ENCODE measurements around the gene PRKCZ.

PRKCZ gene

DNA sequence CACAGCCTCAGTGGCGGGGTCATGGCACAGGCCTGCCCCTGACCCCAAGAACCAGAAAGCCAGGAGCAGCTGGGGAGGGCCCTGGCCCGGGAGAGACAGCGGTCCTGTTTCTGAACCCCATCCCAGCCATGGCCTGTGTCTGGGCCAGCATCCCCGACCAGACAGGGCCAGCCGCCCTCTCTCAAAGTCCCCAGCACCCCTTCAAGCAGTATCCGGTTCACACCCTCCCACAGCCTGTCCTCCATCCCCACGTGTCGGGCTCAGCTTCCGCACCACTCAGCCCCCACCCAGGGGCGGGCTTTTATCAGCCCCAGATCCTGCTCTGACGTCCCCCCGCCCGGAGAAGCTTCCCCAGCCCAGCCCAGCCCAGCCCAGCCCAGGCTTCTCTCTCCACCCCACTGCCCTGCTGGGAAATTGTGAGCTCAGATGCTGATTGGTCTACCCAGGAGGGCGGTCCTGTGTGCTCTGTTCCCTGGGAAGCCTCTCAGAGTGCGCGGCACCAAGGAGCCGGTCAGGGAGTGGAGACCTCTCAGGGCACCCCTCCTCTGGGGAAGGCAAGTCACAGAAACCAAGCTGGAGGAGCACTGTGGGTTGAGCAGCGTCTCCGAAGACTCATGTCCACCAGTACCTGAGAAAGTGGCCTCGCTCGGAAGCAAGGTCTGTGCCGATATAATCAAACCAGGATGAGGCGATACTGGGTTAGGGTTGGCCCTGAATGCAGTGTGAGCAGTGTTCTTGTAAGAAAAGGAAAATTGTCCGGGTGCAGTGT is 149.0 kb downstream of the PRKCZ start:
- peak; percentile 82 to 88 for DNase-seq

- DNase-seq, result no peak
Observed at GRCh38 chr1:2200308-2200943, 150.2 kb downstream of the PRKCZ start.

DNA sequence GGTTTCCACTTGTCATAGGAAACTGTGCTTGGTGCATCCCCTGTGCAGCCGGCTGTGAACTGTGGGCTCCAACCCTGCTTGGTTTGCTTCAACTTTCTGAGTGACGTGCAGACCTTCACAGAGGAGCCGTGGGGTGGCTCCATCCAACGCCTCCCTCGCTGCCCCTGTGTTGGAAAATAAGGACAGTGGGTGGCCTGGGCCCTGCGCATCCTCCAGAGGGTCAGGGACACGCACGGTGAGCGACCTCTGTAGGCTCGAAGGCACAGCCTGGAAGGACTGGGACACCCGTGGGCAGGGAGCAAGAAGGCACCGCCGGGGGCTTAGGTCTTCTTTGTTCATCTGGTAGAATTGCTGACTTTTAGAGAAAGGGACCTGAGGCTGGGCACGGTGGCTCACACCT is 150.9 kb downstream of the PRKCZ start:
- no peak for DNase-seq

- DNase-seq, result no peak
Observed at GRCh38 chr1:2202008-2202575, 151.9 kb downstream of the PRKCZ start.

- no peak for DNase-seq
Observed at GRCh38 chr1:2202843-2203601, 152.8 kb downstream of the PRKCZ start.

GRCh38 chr1:2203671-2204414 is 153.6 kb downstream of the PRKCZ start:
- DNase-seq, result no peak

- no peak for DNase-seq
Observed at GRCh38 chr1:2204415-2205190, 154.4 kb downstream of the PRKCZ start.

DNA sequence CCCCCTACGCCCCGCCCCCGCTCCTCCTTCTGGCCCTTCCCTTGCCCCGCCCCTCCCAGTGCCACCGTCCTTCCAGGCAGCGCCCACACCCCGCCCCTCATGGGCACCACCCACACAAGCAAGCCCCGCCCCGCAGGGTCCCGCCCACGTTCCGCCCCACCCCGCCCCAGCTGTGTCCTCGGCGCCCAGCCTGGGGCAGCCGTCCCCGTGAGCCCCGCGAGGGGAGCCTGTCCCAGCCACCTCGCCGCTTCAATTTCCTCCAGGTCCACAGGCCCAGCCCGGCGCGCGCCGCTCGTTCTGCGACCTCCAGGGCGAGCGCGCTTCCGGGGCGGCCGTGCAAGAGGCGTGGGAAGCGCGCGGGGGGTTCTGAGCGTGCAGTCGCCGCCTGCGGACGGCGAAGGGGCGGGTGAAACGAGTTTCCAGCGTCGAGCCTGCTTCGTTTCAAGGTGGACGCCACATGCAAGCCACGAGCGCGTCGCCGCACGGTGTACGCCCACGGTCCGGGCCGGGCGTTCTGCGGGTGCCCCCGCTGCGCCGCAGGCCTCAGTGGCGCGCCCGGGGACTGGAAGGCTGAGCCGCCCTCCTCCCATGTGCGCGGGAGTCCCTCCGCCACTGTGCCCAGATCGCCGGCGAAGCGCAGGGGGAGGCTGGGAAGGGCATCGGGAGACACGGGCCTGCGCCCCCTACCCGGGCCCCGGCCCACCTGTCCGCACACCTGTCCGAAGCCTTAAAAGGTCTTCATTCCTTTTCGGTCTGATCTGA is 155.2 kb downstream of the PRKCZ start:
- peak; percentile 90 to 93 for DNase-seq

GRCh38 chr1:2206813-2207487 is 156.7 kb downstream of the PRKCZ start:
- no peak for DNase-seq

DNA sequence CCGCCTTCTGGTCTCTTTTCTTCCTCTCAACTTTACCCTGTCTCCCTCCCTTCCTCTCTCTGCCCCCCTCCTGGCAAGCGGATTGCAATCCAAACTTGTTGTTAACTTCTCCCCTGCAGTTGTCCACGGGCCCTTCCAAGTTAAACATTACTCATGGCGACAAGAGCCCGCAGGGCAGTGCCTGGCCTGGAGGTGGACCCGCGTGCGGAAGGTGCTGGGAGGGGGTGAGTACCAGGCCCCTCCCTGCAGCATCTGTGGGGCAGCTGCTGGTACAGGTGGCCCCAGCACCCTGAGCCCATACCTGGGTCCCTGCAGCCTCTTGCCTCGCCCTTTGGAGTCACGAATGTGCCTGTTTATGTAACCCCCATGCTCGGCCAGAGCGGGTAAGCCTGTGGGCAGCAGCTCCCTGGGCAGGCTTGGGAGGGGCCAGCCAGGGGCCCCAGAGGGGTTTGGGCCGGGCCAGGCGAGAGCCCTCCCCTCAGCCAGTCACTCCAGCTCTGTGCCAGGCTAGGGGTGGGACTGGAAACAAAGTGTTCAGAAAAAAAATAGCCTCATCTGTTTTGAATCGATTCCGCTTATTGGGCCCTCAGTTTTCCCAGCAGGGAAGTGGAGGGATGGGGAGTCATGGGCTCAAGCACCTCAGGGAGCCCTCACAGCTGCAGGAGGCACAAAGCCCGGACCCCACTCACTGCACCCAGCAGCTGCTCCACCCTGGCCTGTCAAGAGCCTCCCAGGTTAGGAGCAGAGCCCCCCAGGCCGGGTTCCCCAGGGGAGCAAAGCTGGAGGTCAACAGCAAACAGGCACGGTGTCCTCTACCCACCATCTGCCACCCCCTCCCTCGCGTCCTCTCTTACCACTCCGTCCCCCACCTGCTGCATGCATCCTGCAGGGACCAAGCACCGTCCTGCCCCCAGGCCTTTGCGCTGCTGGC is 158.4 kb downstream of the PRKCZ start:
- DNase-seq, result no peak

- DNase-seq, result no peak
Observed at GRCh38 chr1:2209400-2210083, 159.3 kb downstream of the PRKCZ start.

- DNase-seq, result no peak
Observed at GRCh38 chr1:2210084-2210653, 160.0 kb downstream of the PRKCZ start.

- no peak for DNase-seq
Observed at GRCh38 chr1:2210786-2211185, 160.6 kb downstream of the PRKCZ start.

DNA sequence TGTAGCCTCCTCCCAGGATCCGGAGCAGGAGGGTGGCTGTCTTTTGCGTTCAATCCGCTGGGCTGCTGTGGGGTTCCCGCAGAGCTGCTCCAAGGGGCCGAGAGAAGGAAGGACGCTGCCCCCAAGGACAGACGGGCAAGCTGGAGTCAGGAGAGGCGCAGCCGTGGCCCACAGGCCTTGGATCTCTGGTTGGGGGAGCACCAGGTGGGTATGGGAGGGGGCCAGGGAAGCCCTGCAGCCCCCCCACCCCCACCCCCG is 162.0 kb downstream of the PRKCZ start:
- no peak for DNase-seq

DNA sequence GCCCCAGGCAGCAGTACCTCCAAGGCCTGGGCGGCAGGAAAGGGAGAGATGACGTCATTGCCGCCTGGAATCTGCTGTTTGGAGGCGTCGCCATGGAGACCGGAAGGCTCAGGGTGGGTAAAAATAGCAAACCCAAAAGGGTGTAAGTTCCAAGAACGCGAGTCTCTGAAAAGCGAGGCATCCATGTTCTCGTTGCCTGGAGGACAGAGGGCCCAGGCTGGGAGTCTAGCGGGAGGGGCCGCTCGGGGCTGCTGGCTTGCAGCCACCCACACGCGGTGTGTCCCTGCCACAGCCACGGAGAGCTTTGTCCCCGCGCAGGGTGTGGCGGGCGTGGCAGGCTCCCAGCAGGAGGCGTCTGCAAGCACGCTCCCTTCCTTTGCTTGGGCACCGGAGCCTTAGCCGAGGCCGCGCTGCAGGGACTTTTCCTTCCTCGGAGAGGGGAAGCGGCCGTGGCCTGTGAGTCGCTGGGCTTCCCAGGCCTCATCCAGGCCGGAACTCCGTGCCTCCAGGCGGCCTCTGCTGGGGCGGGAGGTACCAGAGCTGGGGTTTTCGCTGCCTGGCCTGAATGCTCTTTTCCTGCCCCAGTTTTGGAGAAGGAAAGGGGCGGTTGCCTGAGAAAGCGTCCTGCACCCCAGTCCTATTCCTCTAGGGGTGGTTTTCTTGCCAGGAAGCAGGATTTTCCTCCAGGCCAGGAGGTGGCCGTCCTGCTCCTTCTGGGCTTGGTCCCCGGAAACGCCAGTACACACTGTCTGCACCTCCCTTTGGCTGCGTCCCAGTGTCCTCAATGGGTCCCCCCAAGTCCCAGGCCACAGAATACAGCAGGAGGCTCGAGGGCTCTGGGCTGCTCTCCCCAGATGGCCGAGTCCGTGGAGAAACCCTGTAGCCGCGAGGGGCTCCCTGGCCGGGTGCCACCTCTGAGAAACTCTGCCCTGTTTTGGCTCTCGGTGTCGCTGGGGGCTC is 162.6 kb downstream of the PRKCZ start:
- DNase-seq, result peak; percentile 55 to 65

DNA sequence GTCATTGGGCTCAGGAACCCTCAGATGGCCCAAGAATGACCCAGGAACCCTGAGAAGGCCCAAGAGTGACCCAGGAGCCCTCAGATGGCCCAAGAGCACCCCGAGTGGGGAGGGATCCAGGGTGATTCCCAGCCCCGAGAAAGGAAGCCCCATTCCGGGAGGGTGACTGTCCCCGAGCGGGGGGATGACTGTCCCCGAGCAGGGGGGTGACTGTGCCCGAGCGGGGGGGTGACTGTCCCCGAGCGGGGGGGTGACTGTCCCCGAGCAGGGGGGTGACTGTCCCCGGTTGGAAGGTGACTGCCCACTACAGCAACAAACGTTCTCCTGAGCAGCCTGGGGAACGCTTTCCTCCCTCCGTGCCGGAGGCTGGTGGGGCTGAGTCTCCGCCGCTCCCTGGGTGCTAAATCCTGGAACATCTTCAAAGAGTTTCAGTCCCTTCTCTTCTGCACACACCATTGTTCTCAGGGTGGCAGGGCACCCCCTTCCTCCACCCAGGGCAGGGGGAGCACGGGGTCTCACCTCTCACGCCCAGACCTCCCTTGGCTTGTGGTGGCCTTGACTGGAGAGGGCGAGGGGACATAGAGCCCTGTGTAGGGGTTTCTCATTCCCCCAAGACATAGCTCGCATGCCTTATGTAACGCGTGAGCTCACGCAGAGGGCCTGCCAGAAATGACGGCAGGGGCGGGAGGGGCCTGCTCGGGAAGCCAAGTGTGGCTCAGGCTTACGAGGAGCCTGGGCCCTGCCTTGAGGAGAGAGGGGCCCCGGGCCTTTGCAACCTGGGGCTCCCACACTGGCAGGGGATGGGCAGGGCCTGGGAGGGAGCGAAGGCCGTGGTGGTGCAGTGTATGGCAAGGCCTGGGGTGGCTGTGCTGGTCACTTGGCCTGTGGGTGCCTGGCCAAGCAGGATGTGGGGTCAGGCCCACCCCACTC is 163.6 kb downstream of the PRKCZ start:
- DNase-seq, result no peak
